GM15510 (cell line): ENCODE measurements around the gene ERLEC1.

Experiments used
- POLR2A ChIP-seq: IDR thresholded peaks from 3 replicates; pipeline ENCODE4 v1.6.1; 2011; ENCODE audit warnings: borderline replicate concordance; ENCODE audit not compliant: insufficient read length; ENCODE audit errors: extremely low read depth

Gene ERLEC1

DNA sequence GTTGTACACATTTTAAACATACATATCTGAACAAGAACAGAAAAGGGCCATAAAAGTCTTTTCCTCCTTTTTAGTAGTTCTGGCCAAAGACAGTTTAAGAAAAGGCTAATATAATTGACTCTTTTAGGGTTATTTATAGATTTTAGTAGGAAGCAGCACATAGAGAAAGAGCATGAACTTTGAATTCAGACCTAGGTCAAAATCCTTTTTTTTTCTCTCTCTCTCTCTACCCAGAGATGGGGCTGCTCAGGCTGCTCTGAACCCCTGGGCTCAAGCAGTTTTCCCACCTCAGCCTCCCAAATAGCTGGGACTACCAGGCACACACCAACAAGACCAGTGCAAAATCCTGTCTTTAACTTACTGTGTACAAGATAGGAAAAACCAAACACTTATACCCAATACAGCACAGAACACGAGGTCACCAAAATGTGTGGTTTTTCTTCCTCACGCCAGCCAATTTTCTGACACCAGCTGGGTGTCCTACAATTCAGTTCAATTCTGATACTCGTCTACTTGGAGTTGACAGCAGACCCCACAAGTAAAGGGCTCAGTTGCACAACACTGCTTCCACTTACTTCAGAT lies 32.1 kb downstream of the ERLEC1 start:
- no peak for TF ChIP-seq POLR2A

DNA sequence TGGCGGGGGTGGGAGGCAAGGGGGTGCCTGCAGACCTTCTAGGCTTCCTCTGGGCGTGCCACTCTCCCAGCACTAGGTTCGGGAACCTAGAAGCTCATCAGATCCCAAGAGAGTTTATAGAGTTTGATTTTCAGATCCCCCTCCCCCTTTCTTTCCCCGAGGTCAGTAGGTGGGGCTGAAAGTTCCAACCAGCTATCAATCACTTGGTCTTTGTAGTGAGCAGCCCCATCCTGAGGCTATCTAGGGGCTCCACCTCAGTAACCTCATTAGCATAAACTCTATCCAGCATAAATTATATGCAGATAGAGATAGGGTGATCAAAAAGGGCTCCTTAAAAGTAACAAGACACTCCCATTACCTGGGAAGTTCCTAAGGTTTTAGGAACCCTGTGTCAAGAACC lies 32.8 kb downstream of the ERLEC1 start:
- no peak for TF ChIP-seq POLR2A

DNA sequence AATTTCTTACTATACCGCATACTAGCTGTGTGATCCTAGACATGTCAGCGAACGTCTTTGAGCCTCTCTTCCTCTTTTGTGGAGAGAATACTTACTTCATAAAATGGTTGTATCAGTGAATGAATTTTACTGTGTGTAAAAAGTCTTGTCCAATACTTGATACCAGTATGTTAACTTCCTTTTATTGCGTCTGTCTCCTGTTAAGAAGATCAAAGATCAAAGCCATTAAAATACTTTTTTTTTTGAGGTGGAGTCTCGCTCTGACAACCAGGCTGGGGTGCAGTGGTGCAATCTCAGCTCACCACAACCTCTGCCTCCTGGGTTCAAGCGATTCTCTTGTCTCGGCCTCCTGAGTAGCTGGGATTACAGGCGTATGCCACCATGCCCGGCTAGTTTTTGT lies 33.2 kb downstream of the ERLEC1 start:
- no peak for TF ChIP-seq POLR2A

DNA sequence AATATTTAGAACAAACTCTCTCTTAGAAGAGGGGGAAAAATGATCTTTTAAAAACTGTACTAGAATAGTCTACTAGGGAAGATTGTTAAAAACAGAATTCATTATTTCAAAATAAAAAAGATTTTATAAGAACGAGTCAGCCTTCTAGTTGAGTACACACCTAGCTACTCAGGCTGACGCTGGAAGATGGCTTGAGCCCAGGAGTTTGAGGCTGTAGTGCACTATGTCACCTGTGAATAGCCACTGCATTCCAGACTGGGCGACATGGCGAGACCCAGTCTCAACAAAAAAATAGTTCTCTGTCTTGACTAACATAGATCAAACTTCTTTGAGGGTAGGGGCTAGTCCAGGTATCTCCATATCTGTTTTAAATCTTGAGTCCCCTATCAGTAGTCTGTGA lies 33.9 kb downstream of the ERLEC1 start:
- no peak for TF ChIP-seq POLR2A

DNA sequence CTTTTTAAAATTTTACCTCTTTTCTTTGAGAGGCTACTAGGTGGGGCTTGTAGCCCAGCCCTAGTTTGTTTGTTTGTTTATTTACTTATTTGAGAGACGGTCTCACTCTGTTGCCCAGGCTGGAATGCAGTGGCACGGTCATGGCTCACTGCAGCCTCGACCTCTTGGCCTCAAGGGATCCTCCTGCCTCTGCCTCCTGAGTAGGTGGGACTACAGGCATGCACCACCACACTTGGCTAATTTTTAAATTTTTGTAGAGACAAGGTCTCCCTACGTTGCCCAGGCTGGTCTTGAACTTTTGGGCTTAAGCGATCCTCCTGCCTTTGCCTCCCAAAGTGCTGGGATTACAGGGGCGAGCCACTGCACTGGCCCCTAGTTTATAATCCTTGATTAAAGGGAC lies 35.0 kb downstream of the ERLEC1 start:
- TF ChIP-seq POLR2A = no peak

DNA sequence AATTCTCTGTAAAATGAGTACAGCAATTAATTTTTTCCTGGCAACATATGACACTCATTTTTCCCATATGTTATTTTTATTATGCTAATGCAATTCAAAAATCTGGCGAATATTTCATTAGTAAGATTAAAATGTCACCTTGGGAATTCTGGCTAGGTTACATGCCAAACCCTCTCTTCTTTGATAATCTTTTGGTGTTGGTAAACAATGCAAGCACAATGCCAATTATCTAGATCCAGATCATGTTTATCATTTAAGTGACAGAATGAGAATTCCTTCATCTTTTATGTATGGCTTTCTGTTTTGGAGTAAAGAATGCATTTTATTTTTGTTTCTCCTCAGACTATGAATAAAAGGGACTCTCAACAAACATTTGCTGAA lies 39.2 kb downstream of the ERLEC1 start:
- TF ChIP-seq POLR2A = no peak

DNA sequence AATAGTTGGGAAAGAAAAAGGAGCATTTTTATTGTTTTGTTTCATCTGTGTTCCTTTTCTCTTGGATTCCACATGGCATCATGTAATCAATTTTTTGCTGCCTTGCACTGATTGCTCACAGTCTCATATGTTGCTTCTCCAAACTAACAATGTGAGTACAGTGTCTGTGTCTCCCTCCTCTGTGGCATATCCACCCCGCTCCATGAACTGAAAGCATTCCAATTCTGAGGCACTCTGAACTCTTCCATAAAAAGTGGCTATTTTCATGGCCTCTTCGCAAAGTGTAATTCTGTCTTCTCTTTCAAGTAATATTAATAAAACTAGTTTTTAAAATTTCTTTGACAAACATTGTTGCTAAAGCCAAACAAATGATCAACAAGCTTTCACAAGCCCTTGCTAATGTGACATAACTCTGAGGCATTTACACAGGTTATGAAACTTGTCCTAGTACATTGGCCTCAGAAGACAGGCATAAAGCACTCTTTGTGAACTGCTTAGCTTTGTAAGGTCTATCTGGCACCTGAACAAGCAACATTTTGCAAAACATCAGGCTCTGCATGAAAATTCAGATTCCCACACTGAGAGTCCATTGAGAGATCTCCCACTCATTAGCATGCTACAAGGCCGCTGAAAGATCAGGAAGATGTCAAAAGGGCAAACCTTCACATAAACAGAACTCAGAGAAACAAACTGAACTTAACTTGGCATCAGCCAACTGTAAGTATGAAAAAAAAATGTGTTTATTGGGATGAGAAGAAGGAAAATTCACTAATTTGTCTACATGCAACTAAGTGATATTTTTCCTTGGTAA lies 39.9 kb downstream of the ERLEC1 start:
- TF ChIP-seq POLR2A = no peak

DNA sequence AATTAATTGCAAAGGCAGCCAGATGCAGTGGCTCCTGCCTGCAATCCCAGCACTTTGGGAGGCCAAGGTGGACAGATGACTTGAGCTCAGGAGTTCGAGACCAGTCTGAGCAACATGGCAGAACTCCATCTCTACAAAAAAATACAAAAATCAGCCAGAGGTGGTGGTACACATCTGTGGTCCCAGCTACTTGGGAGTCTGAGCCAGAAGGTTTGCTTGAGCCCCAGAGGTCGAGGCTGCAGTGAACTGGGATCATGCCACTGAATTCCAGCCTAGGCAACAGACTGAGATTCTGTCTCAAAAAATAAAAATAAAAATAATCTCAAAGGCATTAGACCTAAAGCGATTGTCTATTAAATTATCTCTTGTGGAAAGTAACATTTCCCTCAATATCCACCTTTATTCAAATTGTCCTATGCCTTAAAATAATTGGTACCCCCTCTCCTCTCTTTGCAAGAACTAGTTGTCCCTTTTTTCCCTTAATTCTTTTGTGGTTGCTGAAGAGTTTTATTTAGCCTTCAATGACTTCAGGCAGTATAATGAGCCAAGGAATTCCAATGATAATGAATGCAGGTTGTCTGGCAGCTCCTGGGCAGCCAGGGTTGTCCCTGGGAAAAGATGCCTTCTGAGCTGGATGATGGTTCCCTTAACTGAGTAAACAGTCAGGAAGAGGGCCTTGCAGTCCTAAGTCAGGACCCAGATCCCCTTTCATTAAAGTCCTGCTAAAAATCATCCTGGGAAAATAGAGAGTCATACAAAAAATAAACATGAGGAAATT lies 40.7 kb downstream of the ERLEC1 start:
- TF ChIP-seq POLR2A = no peak

DNA sequence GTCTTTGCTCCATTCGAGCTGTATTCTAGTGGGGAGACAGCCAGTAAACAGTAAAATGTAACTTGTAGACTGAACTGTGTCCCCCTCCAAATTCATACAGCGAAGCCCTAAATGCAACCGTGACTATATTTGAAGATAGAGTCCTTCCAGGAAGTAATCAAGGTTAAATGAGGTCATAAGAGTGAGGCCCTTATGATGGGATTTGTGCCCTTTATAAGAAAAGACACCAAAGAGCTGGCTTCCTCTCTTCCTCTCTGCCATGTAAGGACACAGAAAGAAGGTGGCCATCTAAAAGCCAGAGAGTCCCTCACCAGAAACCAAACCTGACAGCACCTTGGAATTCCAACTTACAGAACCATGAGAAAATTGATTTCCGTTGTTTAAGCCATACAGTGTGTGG lies 41.5 kb downstream of the ERLEC1 start:
- no peak for TF ChIP-seq POLR2A

DNA sequence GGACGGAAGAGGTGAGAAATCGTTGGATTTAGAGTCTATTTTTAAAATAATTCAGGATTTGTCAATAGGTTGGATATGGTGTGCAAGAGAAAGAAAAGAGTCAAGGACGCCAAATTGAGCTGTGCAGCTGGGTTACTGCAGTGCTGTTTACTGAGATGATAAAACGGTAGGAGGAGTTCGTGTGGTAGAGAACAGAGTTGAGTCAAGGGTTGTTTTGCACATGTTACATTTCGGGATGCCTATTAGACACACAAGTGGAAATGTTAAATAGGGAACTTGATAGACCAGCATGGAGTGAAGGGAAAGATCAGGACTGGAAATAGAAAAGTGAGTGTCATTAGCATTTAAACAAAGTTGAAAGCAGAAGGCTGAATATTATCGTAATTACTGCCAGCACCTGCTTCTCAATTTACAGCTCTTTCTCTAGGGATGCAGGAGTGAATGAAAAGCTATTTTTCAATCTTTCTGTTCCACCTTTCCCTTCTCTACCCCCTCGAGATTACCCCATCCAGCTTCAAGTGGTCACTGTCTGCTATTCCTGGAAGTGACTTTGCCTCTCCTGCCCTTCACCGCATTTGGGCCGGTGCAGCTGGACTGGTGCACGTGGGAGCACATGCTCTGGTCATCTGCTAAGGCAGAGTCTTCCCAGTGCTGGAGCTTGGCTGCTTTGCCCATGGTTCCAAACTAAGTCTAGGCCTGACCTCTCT lies 42.6 kb downstream of the ERLEC1 start:
- TF ChIP-seq POLR2A = no peak

DNA sequence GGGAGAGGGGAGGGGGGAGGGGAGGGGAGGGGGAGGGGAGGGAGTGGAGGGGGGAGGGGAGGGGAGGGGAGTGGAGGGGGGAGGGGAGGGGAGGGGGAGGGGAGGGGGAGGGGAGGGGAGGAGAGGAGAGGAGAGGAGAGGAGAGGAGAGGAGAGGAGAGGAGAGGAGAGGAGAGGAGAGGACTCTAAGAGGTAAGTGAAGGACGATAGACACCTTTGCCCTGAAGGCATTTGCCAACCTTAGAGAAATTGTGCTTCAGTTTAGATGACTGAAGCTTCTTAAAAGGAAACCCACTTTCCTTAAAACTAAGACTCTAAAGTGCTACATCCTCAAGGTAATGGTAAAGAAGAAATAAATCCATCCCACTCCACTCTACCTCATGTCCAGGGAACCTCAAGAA lies 53.7 kb downstream of the ERLEC1 start:
- TF ChIP-seq POLR2A = no peak

DNA sequence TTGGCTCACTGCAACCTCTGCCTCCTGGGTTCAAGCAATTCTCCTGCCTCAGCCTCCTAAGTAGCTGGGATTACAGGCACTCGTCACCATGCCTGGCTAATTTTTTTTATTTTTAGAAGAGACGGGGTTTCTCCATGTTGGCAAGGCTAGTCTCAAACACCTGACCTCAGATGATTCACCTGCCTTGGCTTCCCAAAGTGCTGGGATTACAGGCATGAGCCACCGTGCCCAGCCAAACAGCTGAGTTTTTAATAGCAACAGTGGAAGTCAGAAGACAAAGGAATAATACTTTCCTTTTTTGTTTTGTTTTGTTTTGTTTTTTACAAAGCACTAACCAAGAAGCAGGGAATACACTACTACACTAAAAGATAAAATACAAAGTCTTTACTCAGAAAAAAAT lies 56.0 kb downstream of the ERLEC1 start:
- TF ChIP-seq POLR2A = no peak

DNA sequence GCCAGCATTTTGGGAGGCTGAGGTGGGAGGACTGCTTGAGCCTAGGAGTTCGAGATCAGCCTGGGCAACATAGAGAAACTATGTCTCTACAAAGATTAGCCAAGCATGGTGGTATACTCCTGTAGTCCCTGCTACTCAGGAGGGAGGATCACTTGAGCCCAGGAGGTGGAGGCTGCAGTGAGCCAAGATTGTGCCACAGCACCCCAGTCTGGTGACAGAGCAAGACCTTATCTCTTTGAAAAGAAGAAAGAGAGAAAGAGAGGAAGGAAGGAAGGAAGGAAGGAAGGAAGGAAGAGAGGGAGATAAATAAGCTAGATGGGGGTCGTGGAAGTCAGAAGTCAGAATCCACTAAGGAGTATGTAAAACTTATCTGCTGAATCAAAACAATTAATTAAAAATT lies 56.8 kb downstream of the ERLEC1 start:
- TF ChIP-seq POLR2A = no peak

DNA sequence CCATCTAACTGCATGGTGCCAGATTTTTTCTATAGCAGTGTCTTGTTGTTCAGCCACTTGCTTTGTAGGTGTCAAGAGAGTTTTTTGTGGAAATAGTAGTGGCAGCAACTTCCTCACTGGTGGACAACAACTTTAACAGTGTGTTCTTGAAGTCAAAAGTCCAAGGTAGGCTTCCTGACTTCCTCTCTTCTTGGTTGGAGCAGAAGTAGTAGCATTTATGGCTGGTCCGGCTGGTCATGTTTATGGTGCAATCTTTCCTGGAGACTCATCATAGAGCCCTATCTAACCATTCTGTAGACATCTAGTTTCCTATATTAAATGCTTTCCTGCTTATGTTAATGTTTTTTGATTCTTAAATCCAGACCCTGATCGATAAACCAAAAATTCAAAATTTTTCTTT lies 61.2 kb downstream of the ERLEC1 start:
- no peak for TF ChIP-seq POLR2A

DNA sequence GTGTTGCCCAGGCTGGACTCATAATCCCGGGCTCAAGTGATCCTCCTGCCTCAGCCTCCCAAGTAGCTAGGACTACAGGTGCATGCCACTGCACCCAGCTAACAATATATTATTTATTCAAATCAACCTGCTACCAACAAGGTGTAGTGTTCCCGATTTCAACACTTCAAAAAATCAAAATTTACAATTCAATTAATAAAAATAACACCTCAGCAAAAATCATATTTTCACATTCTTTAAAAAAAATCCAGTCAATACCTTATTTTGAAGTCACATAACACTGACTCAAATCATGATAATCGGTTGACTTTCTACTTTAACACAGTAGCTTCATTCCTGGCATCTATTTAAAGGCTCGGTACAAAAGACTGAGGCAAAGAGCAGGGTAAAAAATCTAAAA lies 65.7 kb downstream of the ERLEC1 start:
- TF ChIP-seq POLR2A = no peak

DNA sequence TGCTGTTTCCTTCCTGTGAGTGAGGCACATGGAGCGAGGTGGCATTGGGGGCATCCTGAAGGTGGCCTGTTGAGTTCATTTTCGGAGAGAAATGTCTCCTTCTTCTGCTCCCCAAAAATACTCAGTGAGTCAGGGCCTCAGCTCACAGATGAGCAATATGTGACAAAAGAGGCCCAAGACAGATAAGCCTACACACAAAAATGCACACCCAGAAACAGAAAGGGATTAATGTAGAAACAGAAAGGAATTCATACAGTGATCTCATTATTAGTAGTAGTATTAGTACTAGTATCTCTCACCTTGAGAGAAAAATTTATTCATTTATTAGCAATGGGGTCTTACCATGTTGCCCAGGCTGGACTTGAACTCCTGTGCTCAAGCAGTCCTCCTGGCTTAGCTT lies 67.8 kb downstream of the ERLEC1 start:
- TF ChIP-seq POLR2A = no peak

DNA sequence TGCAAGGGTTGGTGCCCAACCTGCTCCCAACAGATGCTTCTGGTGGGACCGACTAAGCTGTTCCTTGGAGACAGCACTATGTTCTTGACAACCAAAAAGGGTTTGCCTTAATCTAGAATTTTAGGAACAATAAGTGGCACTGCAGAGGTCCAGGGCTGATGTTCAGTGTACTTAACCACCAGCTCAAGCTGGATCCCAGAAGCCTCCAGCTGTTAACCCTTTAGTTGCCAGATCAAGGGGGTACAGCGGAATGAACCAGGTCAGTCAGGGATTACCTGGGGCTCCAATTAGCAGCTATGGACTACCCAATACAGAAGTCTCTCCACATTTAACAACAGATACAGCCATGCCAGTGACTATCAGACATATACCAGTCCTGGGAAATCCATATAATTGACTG lies 69.4 kb downstream of the ERLEC1 start:
- no peak for TF ChIP-seq POLR2A
